SK-N-SH treated with all-trans-retinoic acid at 6 μM for 48 hours (cell line): ENCODE results near the gene LIG1.

Source experiments
- ATAC-seq: fragments of 200-7000 bp; cut with Tn5 transposase; 3 replicates; pipeline ENCODE4 v1.9.1; 2020; ENCODE audit warnings: mild to moderate bottlenecking, moderate library complexity
- ARNTL ChIP-seq: fragments of 450-650 bp; formaldehyde crosslinking; IDR thresholded peaks from 2 replicates; pipeline ENCODE4 v1.5.0; 2020; ENCODE audit warnings: low read depth, mild to moderate bottlenecking, moderate library complexity, borderline replicate concordance
- BACH2 ChIP-seq: fragments of 250-450 bp; sonication (Bioruptor Pico); IDR thresholded peaks from 2 replicates; pipeline ENCODE4 v1.9.0; 2021; ENCODE audit warnings: mild to moderate bottlenecking, borderline replicate concordance
- ESRRG ChIP-seq: fragments of 250-450 bp; sonication (Bioruptor Pico); IDR thresholded peaks from 2 replicates; pipeline ENCODE4 v1.6.1; 2021; ENCODE audit warnings: mild to moderate bottlenecking
- ISL1 ChIP-seq: fragments of 250-450 bp; sonication (Bioruptor Pico); IDR thresholded peaks from 2 replicates; pipeline ENCODE4 v2.1.2; 2022; ENCODE audit warnings: mild to moderate bottlenecking, moderate library complexity
- PPARA ChIP-seq: fragments of 250-450 bp; sonication (Bioruptor Pico); IDR thresholded peaks from 2 replicates; pipeline ENCODE4 v1.5.0; 2020; ENCODE audit warnings: mild to moderate bottlenecking, borderline replicate concordance
- RARB ChIP-seq: fragments of 250-450 bp; sonication (Bioruptor Pico); IDR thresholded peaks from 2 replicates; pipeline ENCODE4 v1.8.0; 2021; ENCODE audit warnings: mild to moderate bottlenecking, moderate library complexity
- SNAI2 ChIP-seq: fragments of 250-450 bp; sonication (Bioruptor Pico); IDR thresholded peaks from 2 replicates; pipeline ENCODE4 v1.5.0; 2020; ENCODE audit warnings: mild to moderate bottlenecking, moderate library complexity
- TCF4 ChIP-seq: fragments of 250-450 bp; sonication (Bioruptor Pico); IDR thresholded peaks from 2 replicates; pipeline ENCODE4 v1.8.0; 2021; ENCODE audit warnings: mild to moderate bottlenecking, moderate library complexity, borderline replicate concordance
- TOX ChIP-seq: fragments of 250-450 bp; sonication (Bioruptor Pico); IDR thresholded peaks from 2 replicates; pipeline ENCODE4 v1.8.0; 2021; ENCODE audit warnings: mild to moderate bottlenecking, moderate library complexity, borderline replicate concordance
- ZC3H10 ChIP-seq: fragments of 250-450 bp; sonication (Bioruptor Pico); IDR thresholded peaks from 2 replicates; pipeline ENCODE4 v1.5.1; 2021; ENCODE audit warnings: mild to moderate bottlenecking, moderate library complexity
- ZFP30 ChIP-seq: fragments of 450-650 bp; formaldehyde crosslinking; IDR thresholded peaks from 2 replicates; pipeline ENCODE4 v1.5.0; 2022; ENCODE audit warnings: mild to moderate bottlenecking, moderate library complexity
- ZNF565 ChIP-seq: fragments of 450-650 bp; formaldehyde crosslinking; conservative IDR thresholded peaks from 2 replicates; pipeline ENCODE4 v1.5.0; 2020; ENCODE audit warnings: low read depth, mild to moderate bottlenecking, moderate library complexity
- ZNF70 ChIP-seq: fragments of 450-650 bp; formaldehyde crosslinking; IDR thresholded peaks from 2 replicates; pipeline ENCODE4 v1.5.0; 2020; ENCODE audit warnings: mild to moderate bottlenecking, moderate library complexity
- ZNF8 ChIP-seq: fragments of 450-650 bp; formaldehyde crosslinking; IDR thresholded peaks from 2 replicates; pipeline ENCODE4 v1.5.0; 2020; ENCODE audit warnings: mild to moderate bottlenecking, moderate library complexity
- TF ChIP-seq, protein P1 (sequence below): fragments of 250-450 bp; sonication (Bioruptor Pico); IDR thresholded peaks from 2 replicates; pipeline ENCODE4 v1.5.0; 2020; ENCODE audit warnings: mild to moderate bottlenecking, moderate library complexity

LIG1 gene

DNA sequence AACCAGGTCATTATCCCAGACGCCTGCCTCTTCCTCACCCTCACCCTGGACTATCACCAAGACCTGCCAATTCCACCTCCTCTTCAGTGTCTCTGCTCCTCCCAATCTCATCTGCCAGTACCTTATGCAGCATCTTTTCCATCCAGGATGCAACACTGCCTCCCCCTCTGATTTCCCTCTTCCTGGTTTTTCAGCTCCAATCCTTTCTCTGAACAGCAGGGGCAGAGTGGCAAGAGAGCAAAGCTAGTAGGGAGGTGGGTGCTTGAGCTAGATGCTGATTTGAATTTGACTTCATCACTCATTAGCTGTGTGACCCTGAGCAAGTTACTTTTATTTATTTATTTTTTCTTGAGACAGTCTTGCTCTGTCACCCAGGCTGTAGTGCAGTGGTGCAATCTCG is 100.7 kb downstream of the LIG1 start:
- no peak for ATAC-seq
- TF ChIP-seq ISL1: no peak
- TF ChIP-seq ARNTL (CRISPR knock-in tag): no peak
- TF ChIP-seq PPARA (CRISPR knock-in tag): no peak
- no peak for TF ChIP-seq ZNF70 (CRISPR knock-in tag)
- TF ChIP-seq TCF4: no peak
- TF ChIP-seq ZFP30 (CRISPR knock-in tag): no peak
- TF ChIP-seq TOX: no peak
- TF ChIP-seq SNAI2: no peak
- no peak for TF ChIP-seq ZNF565
- TF ChIP-seq ESRRG (CRISPR knock-in tag): no peak
- TF ChIP-seq ZNF8 (CRISPR knock-in tag): no peak
- no peak for TF ChIP-seq ZC3H10 (CRISPR knock-in tag)
- TF ChIP-seq BACH2 (CRISPR knock-in tag): no peak
- TF ChIP-seq, protein P1, sequence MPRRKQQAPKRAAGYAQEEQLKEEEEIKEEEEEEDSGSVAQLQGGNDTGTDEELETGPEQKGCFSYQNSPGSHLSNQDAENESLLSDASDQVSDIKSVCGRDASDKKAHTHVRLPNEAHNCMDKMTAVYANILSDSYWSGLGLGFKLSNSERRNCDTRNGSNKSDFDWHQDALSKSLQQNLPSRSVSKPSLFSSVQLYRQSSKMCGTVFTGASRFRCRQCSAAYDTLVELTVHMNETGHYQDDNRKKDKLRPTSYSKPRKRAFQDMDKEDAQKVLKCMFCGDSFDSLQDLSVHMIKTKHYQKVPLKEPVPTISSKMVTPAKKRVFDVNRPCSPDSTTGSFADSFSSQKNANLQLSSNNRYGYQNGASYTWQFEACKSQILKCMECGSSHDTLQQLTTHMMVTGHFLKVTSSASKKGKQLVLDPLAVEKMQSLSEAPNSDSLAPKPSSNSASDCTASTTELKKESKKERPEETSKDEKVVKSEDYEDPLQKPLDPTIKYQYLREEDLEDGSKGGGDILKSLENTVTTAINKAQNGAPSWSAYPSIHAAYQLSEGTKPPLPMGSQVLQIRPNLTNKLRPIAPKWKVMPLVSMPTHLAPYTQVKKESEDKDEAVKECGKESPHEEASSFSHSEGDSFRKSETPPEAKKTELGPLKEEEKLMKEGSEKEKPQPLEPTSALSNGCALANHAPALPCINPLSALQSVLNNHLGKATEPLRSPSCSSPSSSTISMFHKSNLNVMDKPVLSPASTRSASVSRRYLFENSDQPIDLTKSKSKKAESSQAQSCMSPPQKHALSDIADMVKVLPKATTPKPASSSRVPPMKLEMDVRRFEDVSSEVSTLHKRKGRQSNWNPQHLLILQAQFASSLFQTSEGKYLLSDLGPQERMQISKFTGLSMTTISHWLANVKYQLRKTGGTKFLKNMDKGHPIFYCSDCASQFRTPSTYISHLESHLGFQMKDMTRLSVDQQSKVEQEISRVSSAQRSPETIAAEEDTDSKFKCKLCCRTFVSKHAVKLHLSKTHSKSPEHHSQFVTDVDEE: no peak
- no peak for TF ChIP-seq RARB (CRISPR knock-in tag)
